Activated B cell treated with CpG ODN at 0.5 μM for 24 hours (primary cell): ENCODE data around the gene WWC1. TPM values are rescaled to one million over a fixed set of nuclear protein-coding genes. Genes with fewer than 3 reads are reported as not detected.

Experiments used
- ATAC-seq: fragments of 200-7000 bp; cut with Tn5 transposase; one replicate; pipeline ENCODE4 v1.10.0; 2021; ENCODE audit warnings: low read depth, mild to moderate bottlenecking, moderate library complexity
- CTCF ChIA-PET: fragments of 350-600 bp; sonication (Branson Sonifier 250); formaldehyde crosslinking; loops from one replicate; lab custom pipeline; 2021; ENCODE audit warnings: antibody characterized with exemption; lab: Charles Lee
- POLR2A ChIA-PET: fragments of 350-600 bp; sonication (Branson Sonifier 250); formaldehyde crosslinking; loops from one replicate; lab custom pipeline; 2021; ENCODE audit warnings: antibody characterized with exemption; lab: Charles Lee
- DNase-seq: peaks from one replicate; pipeline ENCODE4 v3.0.0; 2022
- H3K27ac Mint-ChIP-seq: one replicate; pipeline ENCODE4 v1.8.0; 2020; ENCODE audit warnings: mixed read lengths
- H3K27me3 Mint-ChIP-seq: one replicate; pipeline ENCODE4 v1.8.0; 2021; ENCODE audit warnings: mixed read lengths
- H3K36me3 Mint-ChIP-seq: one replicate; pipeline ENCODE4 v1.8.0; 2021; ENCODE audit warnings: low read depth, mixed read lengths
- H3K4me1 Mint-ChIP-seq: one replicate; pipeline ENCODE4 v1.8.0; 2021; ENCODE audit warnings: mixed read lengths
- H3K4me3 Mint-ChIP-seq: one replicate; pipeline ENCODE4 v1.8.0; 2020; ENCODE audit warnings: mild to moderate bottlenecking, mixed read lengths
- H3K9me3 Mint-ChIP-seq: one replicate; pipeline ENCODE4 v1.8.0; 2020; ENCODE audit warnings: mixed read lengths
- intact Hi-C: fragments of 100-400 bp; cut with micrococcal nuclease; formaldehyde crosslinking; loops from one replicate; pipeline ENCODE4 v1.15.1; 2024
- total RNA-seq: library from RNA; stranded (reverse); gene quantifications from 2 replicates; pipeline ENCODE4 v1.2.3, GENCODE V29; 2022
- TF ChIP-seq, protein P1 (sequence below): fragments of 200-600 bp; IDR thresholded peaks from one replicate; pipeline ENCODE4 v1.8.0; 2022; ENCODE audit warnings: antibody characterized with exemption, mild to moderate bottlenecking

The WWC1 gene
- total RNA-seq, 1 donor from 2014 or later = 2.0 TPM

DNA sequence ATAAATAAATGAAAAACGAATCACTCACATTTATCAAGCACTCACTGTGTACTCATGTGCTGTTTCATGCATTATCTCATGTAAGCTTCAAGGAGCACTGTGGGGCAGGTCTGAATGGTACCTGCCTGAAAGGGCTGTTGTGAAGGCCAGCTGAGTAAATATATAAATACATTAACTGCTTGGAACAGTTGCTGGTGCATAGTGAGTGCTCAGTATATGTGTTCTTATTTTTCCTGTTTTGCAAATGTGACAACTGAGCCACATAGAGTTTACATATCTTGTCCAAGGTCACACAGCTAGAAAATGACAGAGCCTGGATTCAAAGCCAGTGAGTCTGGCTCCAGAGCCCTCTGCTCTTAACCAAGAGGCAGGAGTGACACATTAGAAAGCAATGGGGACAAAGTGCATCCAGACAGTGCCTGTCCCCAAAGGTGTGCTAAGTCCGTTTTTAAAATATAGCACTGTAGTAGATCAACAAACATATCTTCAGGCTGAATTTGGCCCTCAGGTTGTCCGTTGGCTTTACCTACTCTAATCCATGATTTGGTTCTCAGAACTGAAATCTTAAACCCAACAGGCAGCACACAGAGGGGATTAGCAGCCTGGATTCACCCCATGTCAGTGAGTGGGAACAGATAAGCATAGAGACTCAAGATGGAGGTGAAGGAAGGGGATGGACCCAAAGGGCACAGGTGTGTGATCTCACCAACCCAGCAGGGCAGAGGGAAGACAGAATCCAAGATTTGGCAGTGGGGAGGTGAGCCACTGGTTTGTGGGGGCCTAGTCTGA lies 70.8 kb downstream of the WWC1 start:
- ATAC-seq = no peak
- no peaks in the 10 kb centered on the region for H3K27me3 Mint-ChIP-seq

DNA sequence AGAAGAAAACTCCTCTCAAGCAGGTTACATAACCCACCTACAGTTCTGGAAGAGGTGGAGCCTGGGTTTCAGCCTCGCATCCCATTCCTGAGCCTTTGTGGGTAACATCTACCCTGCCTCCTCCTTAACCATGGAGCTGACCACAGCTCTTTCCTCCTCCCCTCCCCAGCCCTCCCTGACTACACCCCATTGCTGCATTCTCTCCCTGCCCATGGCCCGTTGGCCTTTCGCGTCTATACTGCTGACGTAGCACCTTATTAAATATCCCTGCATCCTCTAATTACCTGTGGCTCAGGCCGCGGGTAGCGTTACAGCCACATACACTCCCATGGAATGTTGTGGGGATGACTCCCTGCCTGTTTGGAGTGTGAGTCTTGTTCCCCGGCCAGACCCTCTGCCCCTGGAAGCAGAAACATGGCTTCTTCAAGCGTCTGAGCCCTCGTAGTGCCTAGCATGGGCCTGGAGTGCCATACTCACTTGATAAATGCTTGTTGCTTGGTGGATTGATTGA lies 72.8 kb downstream of the WWC1 start:
- Mint-ChIP-seq H3K4me3 (no peak overlapping the region), H3K4me1 (no peaks in the 10 kb centered on the region), H3K27ac (no peak overlapping the region), H3K27me3 (no peaks in the 10 kb centered on the region), H3K36me3 (no peaks in the 10 kb centered on the region), H3K9me3 (no peaks in the 10 kb centered on the region)
- intact Hi-C loops = no loop called here
- CTCF ChIA-PET = no interaction called here
- POLR2A ChIA-PET = no interaction called here
- TF ChIP-seq, protein P1, sequence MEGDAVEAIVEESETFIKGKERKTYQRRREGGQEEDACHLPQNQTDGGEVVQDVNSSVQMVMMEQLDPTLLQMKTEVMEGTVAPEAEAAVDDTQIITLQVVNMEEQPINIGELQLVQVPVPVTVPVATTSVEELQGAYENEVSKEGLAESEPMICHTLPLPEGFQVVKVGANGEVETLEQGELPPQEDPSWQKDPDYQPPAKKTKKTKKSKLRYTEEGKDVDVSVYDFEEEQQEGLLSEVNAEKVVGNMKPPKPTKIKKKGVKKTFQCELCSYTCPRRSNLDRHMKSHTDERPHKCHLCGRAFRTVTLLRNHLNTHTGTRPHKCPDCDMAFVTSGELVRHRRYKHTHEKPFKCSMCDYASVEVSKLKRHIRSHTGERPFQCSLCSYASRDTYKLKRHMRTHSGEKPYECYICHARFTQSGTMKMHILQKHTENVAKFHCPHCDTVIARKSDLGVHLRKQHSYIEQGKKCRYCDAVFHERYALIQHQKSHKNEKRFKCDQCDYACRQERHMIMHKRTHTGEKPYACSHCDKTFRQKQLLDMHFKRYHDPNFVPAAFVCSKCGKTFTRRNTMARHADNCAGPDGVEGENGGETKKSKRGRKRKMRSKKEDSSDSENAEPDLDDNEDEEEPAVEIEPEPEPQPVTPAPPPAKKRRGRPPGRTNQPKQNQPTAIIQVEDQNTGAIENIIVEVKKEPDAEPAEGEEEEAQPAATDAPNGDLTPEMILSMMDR = no peak
- no peak for ATAC-seq
- no peak for DNase-seq

More for the DNA sequence above, 70.8 kb downstream of the WWC1 start:
- ChIA-PET POLR2A (no interaction called here), CTCF (no interaction called here)
- intact Hi-C loops = no loop called here
- H3K27ac Mint-ChIP-seq = no peak overlapping the region
- H3K36me3 Mint-ChIP-seq = no peaks in the 10 kb centered on the region
- no peaks in the 10 kb centered on the region for H3K9me3 Mint-ChIP-seq
- TF ChIP-seq, protein P1 = no peak
- H3K4me1 Mint-ChIP-seq = no peaks in the 10 kb centered on the region
- H3K4me3 Mint-ChIP-seq = no peak overlapping the region
- no peak for DNase-seq

DNA sequence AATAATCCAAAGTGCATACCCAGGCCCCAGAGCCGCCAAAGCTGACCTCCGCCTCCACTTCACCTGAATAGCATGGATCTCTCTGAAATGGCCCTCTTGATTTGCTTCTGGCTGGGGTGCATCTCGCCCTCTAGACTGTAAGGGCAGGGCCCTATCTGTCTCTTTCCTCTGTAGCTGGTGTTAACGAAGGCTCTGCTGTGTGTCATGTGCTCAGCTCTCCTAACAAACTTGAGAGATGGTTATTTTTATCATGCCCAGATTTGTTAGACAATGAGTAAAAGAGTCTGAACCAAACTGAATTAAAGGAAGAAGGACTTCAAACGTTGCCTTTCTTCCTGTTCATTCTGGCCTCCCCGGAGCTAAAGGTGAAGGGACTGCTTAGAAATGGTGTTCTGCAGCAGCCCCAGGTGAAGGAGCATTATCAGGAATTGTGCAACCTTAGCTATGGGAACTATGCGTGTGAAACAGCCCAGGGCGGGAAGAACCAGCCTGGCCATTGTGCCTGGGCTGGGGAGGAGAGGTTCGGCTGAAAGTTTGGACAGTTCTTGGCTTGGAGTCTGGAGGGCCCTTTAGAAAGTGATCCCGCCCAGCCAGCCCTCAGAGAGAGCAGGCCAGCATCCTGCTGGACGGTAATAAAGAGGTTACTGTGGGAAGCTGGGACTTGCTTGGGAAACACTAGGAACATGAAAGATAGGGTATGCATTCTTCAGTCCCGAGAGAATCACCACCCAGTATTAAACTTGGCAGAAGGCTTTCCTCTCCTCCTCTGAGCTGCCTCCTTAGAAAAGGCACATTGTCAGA lies 73.5 kb downstream of the WWC1 start:
- TF ChIP-seq, protein P1 = no peak
- H3K27ac Mint-ChIP-seq = no peak overlapping the region
- no peaks in the 10 kb centered on the region for H3K27me3 Mint-ChIP-seq
- POLR2A ChIA-PET = no interaction called here
- H3K9me3 Mint-ChIP-seq = no peaks in the 10 kb centered on the region
- no peaks in the 10 kb centered on the region for H3K4me1 Mint-ChIP-seq
- H3K36me3 Mint-ChIP-seq = no peaks in the 10 kb centered on the region
- ATAC-seq (no peak), DNase-seq (no peak)
- H3K4me3 Mint-ChIP-seq = no peak overlapping the region
- intact Hi-C loops = no loop called here
- CTCF ChIA-PET = no interaction called here

DNA sequence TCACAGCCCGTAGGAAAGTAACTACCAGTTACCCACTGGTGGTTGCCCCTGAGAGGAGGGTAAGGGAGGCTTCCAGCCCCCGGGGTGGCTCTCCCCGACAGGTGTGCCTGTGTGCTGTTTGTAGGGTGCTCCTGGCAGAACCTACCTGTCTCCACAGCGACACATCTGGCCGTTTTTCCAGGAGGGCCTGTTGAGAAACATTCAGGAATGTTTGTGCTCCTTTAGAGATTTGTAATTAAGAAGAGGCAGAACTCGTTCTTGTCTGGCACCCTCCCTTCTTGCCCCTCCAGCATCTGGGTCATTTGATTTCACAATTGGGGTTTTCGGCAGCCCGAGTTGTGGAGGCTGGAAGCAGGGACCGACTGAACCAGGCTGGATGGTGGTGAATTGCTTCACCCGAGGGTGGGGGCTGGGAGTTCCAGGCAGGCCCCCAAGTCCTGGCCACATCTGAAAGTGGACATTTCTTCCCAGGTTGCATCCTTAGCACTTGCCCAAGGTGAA lies 74.2 kb downstream of the WWC1 start:
- TF ChIP-seq, protein P1 = no peak
- Mint-ChIP-seq H3K27ac (no peak overlapping the region), H3K9me3 (no peaks in the 10 kb centered on the region), H3K27me3 (no peaks in the 10 kb centered on the region), H3K36me3 (no peaks in the 10 kb centered on the region), H3K4me1 (no peaks in the 10 kb centered on the region), H3K4me3 (no peak overlapping the region)
- ChIA-PET POLR2A (no interaction called here), CTCF (no interaction called here)
- no peak for ATAC-seq
- intact Hi-C loops = no loop called here
- DNase-seq = no peak

DNA sequence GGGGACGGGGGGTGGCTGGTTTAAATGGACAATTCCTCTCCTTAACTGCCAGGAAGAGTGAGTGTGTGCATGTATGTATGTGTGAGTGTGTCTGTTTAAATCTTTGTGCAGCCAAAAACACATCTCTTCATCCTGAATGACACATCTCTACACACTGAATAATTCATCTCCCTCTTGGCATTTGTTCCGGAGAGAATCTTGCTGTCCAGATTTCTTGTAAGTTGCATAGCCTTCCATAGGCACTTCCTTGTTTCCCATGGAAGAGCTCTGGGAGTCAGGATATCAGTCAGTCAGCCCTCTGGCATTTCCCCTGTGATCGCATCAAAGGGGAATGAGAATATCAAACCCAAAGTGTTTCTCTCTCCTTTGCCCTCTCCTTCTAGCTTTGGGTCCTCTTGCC lies 74.7 kb downstream of the WWC1 start:
- Mint-ChIP-seq H3K27me3 (no peaks in the 10 kb centered on the region), H3K36me3 (no peaks in the 10 kb centered on the region), H3K27ac (no peak overlapping the region), H3K9me3 (no peaks in the 10 kb centered on the region), H3K4me3 (no peak overlapping the region), H3K4me1 (no peaks in the 10 kb centered on the region)
- ATAC-seq (no peak), DNase-seq (no peak)
- POLR2A ChIA-PET = no interaction called here
- intact Hi-C loops = no loop called here
- CTCF ChIA-PET = no interaction called here
- TF ChIP-seq, protein P1 = no peak
